ENCODE data around the gene PDE2A. TPM values are rescaled to one million over a fixed set of nuclear protein-coding genes. Genes with fewer than 3 reads are reported as not detected.

Gene PDE2A
- total and polyA plus RNA-seq, 2 of the 4 experiments (the other 2 are of a cell fraction) = 0.02 TPM; not detected in 1

- TF ChIP-seq, protein P1, sequence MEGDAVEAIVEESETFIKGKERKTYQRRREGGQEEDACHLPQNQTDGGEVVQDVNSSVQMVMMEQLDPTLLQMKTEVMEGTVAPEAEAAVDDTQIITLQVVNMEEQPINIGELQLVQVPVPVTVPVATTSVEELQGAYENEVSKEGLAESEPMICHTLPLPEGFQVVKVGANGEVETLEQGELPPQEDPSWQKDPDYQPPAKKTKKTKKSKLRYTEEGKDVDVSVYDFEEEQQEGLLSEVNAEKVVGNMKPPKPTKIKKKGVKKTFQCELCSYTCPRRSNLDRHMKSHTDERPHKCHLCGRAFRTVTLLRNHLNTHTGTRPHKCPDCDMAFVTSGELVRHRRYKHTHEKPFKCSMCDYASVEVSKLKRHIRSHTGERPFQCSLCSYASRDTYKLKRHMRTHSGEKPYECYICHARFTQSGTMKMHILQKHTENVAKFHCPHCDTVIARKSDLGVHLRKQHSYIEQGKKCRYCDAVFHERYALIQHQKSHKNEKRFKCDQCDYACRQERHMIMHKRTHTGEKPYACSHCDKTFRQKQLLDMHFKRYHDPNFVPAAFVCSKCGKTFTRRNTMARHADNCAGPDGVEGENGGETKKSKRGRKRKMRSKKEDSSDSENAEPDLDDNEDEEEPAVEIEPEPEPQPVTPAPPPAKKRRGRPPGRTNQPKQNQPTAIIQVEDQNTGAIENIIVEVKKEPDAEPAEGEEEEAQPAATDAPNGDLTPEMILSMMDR (conservative IDR thresholded peaks at IDR 0.05; ENCODE audit: low read depth, low read length) = no peak
Measured at GRCh38 chr11:72570893-72571661, 103.1 kb downstream of the PDE2A start (continued).

All from IMR-90 (cell line).